Upper lobe of right lung (tissue), 1 donor: ENCODE results near the gene EBF4. TPM values are rescaled to one million over a fixed set of nuclear protein-coding genes. Genes with fewer than 3 reads are reported as not detected.
A peak's percentile ranks its signal among the peaks of the same experiment; 100 is the strongest.
"Not testable (repeated sequence)": the region's sequence is repeated elsewhere in the genome, so short reads cannot be mapped to it uniquely, and the experiment has no call there.

Source experiments
- ATAC-seq: fragments of 200-7000 bp; cut with Tn5 transposase; one replicate; pipeline ENCODE4 v1.9.1; 2020; ENCODE audit warnings: mild to moderate bottlenecking, moderate library complexity
- DNase-seq: peaks from one replicate; pipeline ENCODE4 v3.0.0-alpha.2; 2020
- H3K27ac ChIP-seq: fragments of 200-600 bp; one replicate; pipeline ENCODE4 v1.8.0; 2022
- H3K27me3 ChIP-seq: fragments of 200-600 bp; one replicate; pipeline ENCODE4 v1.8.0; 2022; ENCODE audit warnings: mild to moderate bottlenecking
- H3K36me3 ChIP-seq: fragments of 200-600 bp; one replicate; pipeline ENCODE4 v1.8.0; 2022
- H3K4me1 ChIP-seq: fragments of 200-600 bp; one replicate; pipeline ENCODE4 v1.8.0; 2022
- H3K4me3 ChIP-seq: fragments of 200-600 bp; one replicate; pipeline ENCODE4 v1.8.0; 2022; ENCODE audit warnings: mild to moderate bottlenecking
- H3K9me3 ChIP-seq: fragments of 200-600 bp; one replicate; pipeline ENCODE4 v1.8.0; 2022
- intact Hi-C: fragments of 100-400 bp; cut with DNase I; formaldehyde crosslinking; loops from one replicate; pipeline ENCODE4 v1.11.0; 2022
- total RNA-seq: library from RNA; stranded (reverse); fragmentation: NEBNext Ultra II Directional; extraction: Animal tissue kit (Norgen Biotek cat#: 25700); gene quantifications from one replicate; pipeline ENCODE4 v1.2.1, GENCODE V29; 2021
- TF ChIP-seq, protein P1 (sequence below): fragments of 200-600 bp; IDR thresholded peaks from one replicate; pipeline ENCODE4 v1.8.0; 2022; ENCODE audit warnings: antibody characterized with exemption
- donor health status: DM: no; HTN: yes; CAD: no; lungs with severe emphysema.

EBF4 gene
- total RNA-seq, 1 donor from 2014 or later, result 19.5 TPM

DNA sequence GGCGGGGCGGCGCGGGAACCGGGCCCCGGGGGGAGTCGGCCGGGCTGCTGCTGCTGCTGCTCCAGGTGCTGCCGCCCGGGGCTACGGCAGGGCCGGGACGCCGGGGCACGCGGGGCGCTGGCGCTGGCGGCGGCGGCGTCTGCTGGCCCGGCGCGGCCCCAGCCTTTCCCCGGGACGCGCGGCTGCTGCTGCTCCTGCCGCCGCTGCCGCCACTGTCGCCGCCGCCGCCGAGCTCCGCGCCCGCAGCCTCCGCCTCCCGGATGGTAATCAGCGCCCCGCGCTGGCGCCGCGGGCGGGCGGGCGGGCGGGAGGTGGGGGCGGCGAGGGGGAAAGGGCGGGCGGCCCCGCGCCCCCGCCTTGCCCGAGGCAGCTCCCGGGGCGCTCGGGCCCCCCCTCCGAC lies 306 bp downstream of the EBF4 start:
- intact Hi-C loops, result no loop called here
- peaks cover 29% of the 10 kb centered on the region for H3K27me3 ChIP-seq
- TF ChIP-seq, protein P1, sequence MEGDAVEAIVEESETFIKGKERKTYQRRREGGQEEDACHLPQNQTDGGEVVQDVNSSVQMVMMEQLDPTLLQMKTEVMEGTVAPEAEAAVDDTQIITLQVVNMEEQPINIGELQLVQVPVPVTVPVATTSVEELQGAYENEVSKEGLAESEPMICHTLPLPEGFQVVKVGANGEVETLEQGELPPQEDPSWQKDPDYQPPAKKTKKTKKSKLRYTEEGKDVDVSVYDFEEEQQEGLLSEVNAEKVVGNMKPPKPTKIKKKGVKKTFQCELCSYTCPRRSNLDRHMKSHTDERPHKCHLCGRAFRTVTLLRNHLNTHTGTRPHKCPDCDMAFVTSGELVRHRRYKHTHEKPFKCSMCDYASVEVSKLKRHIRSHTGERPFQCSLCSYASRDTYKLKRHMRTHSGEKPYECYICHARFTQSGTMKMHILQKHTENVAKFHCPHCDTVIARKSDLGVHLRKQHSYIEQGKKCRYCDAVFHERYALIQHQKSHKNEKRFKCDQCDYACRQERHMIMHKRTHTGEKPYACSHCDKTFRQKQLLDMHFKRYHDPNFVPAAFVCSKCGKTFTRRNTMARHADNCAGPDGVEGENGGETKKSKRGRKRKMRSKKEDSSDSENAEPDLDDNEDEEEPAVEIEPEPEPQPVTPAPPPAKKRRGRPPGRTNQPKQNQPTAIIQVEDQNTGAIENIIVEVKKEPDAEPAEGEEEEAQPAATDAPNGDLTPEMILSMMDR, result no peak
- ATAC-seq, result no peak
- DNase-seq, result no peak
- H3K9me3 ChIP-seq, result no peaks in the 10 kb centered on the region
- no peak overlapping the region for H3K27ac ChIP-seq
- no peaks in the 10 kb centered on the region for H3K36me3 ChIP-seq
- H3K4me3 ChIP-seq, result no peak overlapping the region
- H3K4me1 ChIP-seq, result peaks cover 17% of the 10 kb centered on the region

DNA sequence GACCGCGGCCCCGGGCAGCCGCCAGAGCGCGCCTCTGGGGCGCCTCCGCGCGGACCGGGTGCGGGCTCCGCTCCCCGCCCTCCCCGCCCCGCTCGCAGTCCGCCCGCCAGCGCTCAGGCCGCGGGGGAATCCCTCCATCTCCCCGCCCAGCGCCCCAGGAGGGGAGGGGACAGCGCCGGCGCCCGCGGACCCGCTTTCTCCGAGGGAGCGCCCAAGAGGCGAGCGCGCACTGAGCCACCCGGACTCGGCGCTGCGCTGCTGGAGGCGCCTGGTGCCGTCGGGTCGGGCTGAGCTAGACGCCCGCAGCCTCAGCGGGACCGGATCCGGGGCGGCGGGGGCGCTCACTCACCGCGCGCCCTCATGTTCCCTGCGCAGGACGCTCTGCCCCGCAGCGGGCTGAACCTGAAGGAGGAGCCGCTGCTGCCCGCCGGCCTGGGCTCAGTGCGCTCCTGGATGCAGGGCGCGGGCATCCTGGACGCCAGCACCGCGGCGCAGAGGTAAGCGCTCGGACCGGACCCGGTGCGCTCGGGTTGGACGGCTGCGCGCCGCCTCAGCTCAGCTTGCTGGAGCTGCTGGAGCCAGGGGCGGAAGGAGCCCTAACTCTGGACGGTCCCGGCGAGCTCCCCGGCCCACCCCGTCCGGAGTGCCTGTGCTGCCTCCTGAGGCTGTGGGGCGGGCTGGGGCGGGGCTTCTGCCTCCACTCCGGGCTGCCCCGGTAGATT lies 867 bp downstream of the EBF4 start:
- intact Hi-C loops, result no loop called here
- Histone ChIP-seq H3K36me3 (no peaks in the 10 kb centered on the region), H3K4me1 (peaks cover 17% of the 10 kb centered on the region), H3K27me3 (peaks cover 30% of the 10 kb centered on the region), H3K27ac (no peak overlapping the region), H3K4me3 (peak overlapping the region; percentile 48), H3K9me3 (no peaks in the 10 kb centered on the region)
- TF ChIP-seq, protein P1, result no peak
- ATAC-seq, result peak; percentile 38
- DNase-seq, result peak; percentile 73

DNA sequence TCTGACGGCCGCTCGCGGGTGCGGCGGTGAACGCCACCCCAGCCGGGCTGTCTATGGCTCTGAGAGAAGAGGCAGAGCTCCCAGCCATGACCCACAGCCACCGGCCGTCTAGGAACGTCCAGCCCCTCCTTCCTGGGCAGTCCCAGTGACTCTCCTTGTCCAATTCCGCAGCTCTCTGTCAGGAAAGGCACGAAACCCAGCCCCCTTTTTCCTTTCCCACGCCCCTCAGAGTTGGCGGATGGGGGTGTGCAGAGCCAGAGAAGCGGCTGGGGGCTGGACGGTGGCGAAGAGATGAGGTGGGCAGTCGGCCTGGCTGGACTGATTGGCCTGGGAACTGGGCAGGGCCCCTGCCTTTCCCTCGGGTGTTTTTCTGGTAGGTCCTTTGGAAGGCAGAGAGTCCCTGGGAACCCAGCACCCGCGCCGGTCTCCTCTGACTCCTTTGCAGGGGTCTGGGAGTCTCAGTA lies 1.5 kb downstream of the EBF4 start:
- Histone ChIP-seq H3K4me1 (peaks cover 17% of the 10 kb centered on the region), H3K36me3 (no peaks in the 10 kb centered on the region), H3K27ac (no peak overlapping the region), H3K9me3 (no peaks in the 10 kb centered on the region), H3K27me3 (peaks cover 30% of the 10 kb centered on the region), H3K4me3 (peak overlapping the region; percentile 48)
- TF ChIP-seq, protein P1, result no peak
- DNase-seq (no peak), ATAC-seq (no peak)
- intact Hi-C loops, result no loop called here

DNA sequence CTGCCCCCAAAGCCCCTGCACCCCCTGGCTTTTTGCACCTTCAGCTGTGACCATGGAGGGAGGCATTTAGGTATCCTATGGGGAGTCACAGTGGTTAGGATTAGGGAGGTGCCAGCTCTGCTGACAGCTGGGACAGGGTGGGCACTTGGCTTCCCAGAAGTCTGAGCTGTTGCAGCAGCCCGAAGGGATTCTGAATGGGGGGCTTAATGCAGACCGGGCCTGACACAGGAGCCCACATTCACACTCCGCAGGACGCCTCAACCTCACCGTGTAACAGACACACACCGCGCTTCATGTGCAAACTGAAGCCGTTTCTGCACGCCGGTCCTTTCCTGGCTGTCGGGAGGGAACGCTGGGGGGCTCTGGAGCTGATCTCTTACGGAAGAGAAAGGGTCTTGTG lies 1.9 kb downstream of the EBF4 start:
- H3K4me1 ChIP-seq, result peaks cover 17% of the 10 kb centered on the region
- no peak for DNase-seq
- H3K9me3 ChIP-seq, result no peaks in the 10 kb centered on the region
- H3K4me3 ChIP-seq, result no peak overlapping the region
- no peaks in the 10 kb centered on the region for H3K36me3 ChIP-seq
- intact Hi-C loops, result no loop called here
- H3K27me3 ChIP-seq, result peaks cover 30% of the 10 kb centered on the region
- H3K27ac ChIP-seq, result no peak overlapping the region
- no peak for ATAC-seq
- TF ChIP-seq, protein P1, result no peak

DNA sequence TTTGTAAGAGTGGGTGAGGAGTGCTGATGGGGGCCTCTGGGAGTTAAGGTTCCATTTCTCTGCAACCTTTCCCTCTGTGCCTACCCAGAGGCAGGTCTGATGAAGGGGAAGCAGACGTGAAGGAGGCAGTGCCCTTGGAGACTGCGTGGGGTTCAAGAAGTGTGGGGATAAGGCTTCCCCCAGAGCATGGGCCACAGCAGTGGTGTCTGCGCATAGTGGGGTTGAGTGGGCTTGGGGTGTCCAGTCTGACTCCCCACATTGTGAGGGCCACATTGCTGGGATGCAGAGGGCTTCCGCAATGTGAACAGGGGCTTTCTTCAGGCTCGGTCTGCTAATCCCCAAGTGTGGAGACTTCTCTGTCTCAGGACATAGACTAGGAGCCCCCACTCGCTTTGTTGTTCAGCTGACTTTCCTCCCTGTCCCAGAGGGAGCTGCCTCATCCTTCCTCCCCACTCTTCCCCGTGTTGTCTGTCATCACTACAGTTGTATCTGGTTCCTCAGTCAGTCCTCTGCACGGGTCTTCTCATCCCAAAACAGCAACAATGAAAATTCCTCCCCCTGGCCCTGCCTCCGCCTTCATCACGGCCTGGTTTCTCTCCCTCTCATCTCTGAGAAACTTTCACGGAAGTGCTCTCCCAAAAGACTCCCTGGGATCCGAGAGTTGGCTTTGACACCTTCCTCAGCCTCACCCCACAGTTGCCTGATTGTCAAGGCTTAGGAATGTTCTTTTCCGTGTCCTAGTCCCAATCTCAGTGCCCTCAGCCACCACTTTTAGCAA lies 2.8 kb downstream of the EBF4 start:
- H3K27ac ChIP-seq, result no peak overlapping the region
- H3K4me3 ChIP-seq, result no peak overlapping the region
- no peaks in the 10 kb centered on the region for H3K9me3 ChIP-seq

DNA sequence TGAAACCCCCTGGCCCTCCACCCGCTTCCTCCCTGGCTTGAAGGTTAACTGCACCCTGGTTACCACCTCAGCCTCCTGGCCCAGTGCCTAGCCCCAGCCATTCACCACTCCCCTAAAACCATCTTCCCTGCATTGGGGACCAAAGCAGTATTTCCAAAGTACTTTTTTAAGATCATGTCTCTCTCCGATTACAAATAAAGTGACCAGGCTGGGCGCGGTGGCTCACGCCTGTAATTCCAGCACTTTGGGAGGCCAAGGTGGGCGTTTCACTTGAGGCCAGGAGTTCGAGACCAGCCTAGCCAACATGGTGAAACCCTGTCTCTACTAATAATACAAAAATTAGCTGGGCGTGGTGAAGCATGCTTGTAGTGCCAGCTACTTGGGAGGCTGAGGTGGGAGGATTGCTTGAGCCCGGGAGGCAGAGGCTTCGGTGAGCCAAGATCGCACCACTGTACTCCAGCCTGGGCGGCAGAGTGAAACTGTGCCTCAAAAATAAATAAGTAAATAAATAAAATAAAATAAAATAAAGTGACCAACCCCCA lies 3.5 kb downstream of the EBF4 start:
- DNase-seq, H3K27ac ChIP-seq, H3K9me3 ChIP-seq, ATAC-seq, intact Hi-C loops, H3K4me3 ChIP-seq, H3K36me3 ChIP-seq: not testable (repeated sequence)
- Histone ChIP-seq H3K27me3 (peaks cover 30% of the 10 kb centered on the region), H3K4me1 (peaks cover 17% of the 10 kb centered on the region)

More for the DNA sequence above, 2.8 kb downstream of the EBF4 start:
- intact Hi-C loops, result no loop called here
- H3K27me3 ChIP-seq, result peaks cover 30% of the 10 kb centered on the region
- ATAC-seq (no peak), DNase-seq (no peak)
- peaks cover 17% of the 10 kb centered on the region for H3K4me1 ChIP-seq
- TF ChIP-seq, protein P1, result no peak
- no peaks in the 10 kb centered on the region for H3K36me3 ChIP-seq
